Liver (tissue), 9 donors: Measurements from ENCODE around the gene ADORA2B. TPM values are rescaled to one million over a fixed set of nuclear protein-coding genes. Genes with fewer than 3 reads are reported as not detected.

ENCODE experiments used
- DNase-seq: peaks from one replicate; pipeline ENCODE4 v3.0.0-alpha.2; 2017; ENCODE audit warnings: low spot score
- H3K27ac ChIP-seq, 2 donors: one replicate each; pipeline ENCODE4 v1.7.0; 2013; ENCODE audit warnings: inconsistent platforms in 2 of 2, low read length in 2 of 2, control low read depth in 1 of 2, low read depth in 1 of 2, mild to moderate bottlenecking in 1 of 2
- H3K27me3 ChIP-seq, 4 donors: one replicate each; pipeline versions ENCODE4 v1.6.1 to v1.7.0; 2013; ENCODE audit warnings: low read length in 3 of 4, inconsistent platforms in 1 of 4, mild to moderate bottlenecking in 1 of 4, moderate library complexity in 1 of 4; ENCODE audit not compliant: control insufficient read depth in 4 of 4, insufficient read depth in 4 of 4
- H3K36me3 ChIP-seq, 4 donors: one replicate each; pipeline versions ENCODE4 v1.6.1 to v1.7.0; 2013; ENCODE audit warnings: low read length in 3 of 4, mild to moderate bottlenecking in 3 of 4, low read depth in 1 of 4, moderate library complexity in 1 of 4; ENCODE audit not compliant: control insufficient read depth in 4 of 4, insufficient read depth in 3 of 4
- H3K4me1 ChIP-seq, 4 donors: one replicate each; pipeline versions ENCODE4 v1.6.1 to v1.7.0; 2013; ENCODE audit warnings: low read length in 3 of 4, mild to moderate bottlenecking in 3 of 4, moderate library complexity in 1 of 4; ENCODE audit not compliant: control insufficient read depth in 4 of 4, insufficient read depth in 4 of 4
- H3K4me3 ChIP-seq, 3 donors: one replicate each; pipeline versions ENCODE4 v1.6.1 to v1.7.0; 2013; ENCODE audit warnings: low read length in 3 of 3, control low read depth in 1 of 3, low read depth in 1 of 3, mild to moderate bottlenecking in 1 of 3
- H3K9ac ChIP-seq, 2 donors: one replicate each; pipeline ENCODE4 v1.7.0; 2013; ENCODE audit warnings: low read length in 2 of 2, mild to moderate bottlenecking in 2 of 2, moderate library complexity in 2 of 2, control low read depth in 1 of 2, low read depth in 1 of 2
- H3K9me3 ChIP-seq, 4 donors: one replicate each; pipeline versions ENCODE4 v1.6.1 to v1.7.0; 2013; ENCODE audit warnings: low read length in 3 of 4; ENCODE audit not compliant: control insufficient read depth in 4 of 4
- ATF3 ChIP-seq: IDR thresholded peaks from 2 replicates; pipeline ENCODE4 v1.6.1; 2016; ENCODE audit warnings: antibody characterized with exemption
- EGR1 ChIP-seq, 2 donors: IDR thresholded peaks; 2 replicates each; pipeline ENCODE4 v1.6.1; 2016 to 2018; ENCODE audit warnings: antibody characterized with exemption in 2 of 2, low read depth in 2 of 2
- FOXA2 ChIP-seq: IDR thresholded peaks from 2 replicates; pipeline ENCODE4 v1.6.1; 2016; ENCODE audit warnings: antibody characterized with exemption
- HNF4A ChIP-seq, 2 donors: conservative IDR thresholded peaks; 2 replicates each; pipeline ENCODE4 v1.6.1; 2016; ENCODE audit warnings: antibody characterized with exemption in 2 of 2, mild to moderate bottlenecking in 2 of 2
- HNF4G ChIP-seq: IDR thresholded peaks from 2 replicates; pipeline ENCODE4 v1.6.1; 2016; ENCODE audit warnings: antibody characterized with exemption
- JUND ChIP-seq, 2 donors: IDR thresholded peaks; 2 replicates each; pipeline ENCODE4 v1.6.1; 2016; ENCODE audit warnings: antibody characterized with exemption in 2 of 2
- MAX ChIP-seq: IDR thresholded peaks from 2 replicates; pipeline ENCODE4 v1.6.1; 2016; ENCODE audit warnings: antibody characterized with exemption
- NR2F2 ChIP-seq: IDR thresholded peaks from 2 replicates; pipeline ENCODE4 v1.6.1; 2016; ENCODE audit warnings: antibody characterized with exemption
- RAD21 ChIP-seq, 2 donors: IDR thresholded peaks; 2 replicates each; pipeline ENCODE4 v1.6.1; 2016; ENCODE audit warnings: antibody characterized with exemption in 2 of 2, mild to moderate bottlenecking in 2 of 2
- RXRA ChIP-seq, 2 donors: IDR thresholded peaks; 2 replicates each; pipeline ENCODE4 v1.6.1; 2017 to 2018; ENCODE audit warnings: antibody characterized with exemption in 2 of 2, mild to moderate bottlenecking in 1 of 2
- SP1 ChIP-seq: IDR thresholded peaks from 2 replicates; pipeline ENCODE4 v1.6.1; 2018; ENCODE audit warnings: antibody characterized with exemption, mild to moderate bottlenecking
- TAF1 ChIP-seq: conservative IDR thresholded peaks from 2 replicates; pipeline ENCODE4 v1.6.1; 2016; ENCODE audit warnings: antibody characterized with exemption, mild to moderate bottlenecking
- YY1 ChIP-seq: IDR thresholded peaks from 2 replicates; pipeline ENCODE4 v1.6.1; 2016; ENCODE audit warnings: antibody characterized with exemption, mild to moderate bottlenecking
- ZBTB33 ChIP-seq: IDR thresholded peaks from 2 replicates; pipeline ENCODE4 v1.6.1; 2016; ENCODE audit warnings: antibody characterized with exemption
- WGBS: extraction: QIAGEN DNeasy Blood & Tissue Kit; methylation state at CpG from one replicate; pipeline ENCODE4 v1.1.7; 2013; 5-methylcytosine and 5-hydroxymethylcytosine counted together
- polyA plus RNA-seq, 2 donors: library from polyadenylated mRNA; stranded (reverse) in 1 of 2; unstranded in 1 of 2; fragments of 200-250 nt in 1 of 2; fragments of >200 nt in 1 of 2; fragmentation: Nextera tagmentation in 1 of 2; extraction: Ambion mirVana in 1 of 2; gene quantifications; one replicate each; pipeline versions ENCODE4 v1.2.1 to v1.2.3, GENCODE V29; 2013 to 2015
- total RNA-seq, 2 donors: library from RNA; depleted of rRNA; stranded (reverse); fragments of >200 nt; gene quantifications; one replicate each; pipeline ENCODE4 v1.2.3, GENCODE V29; 2014
- donor health status: healthy.
- donor health status: healthy.
- donor health status: healthy.
- donor health status: healthy.
- donor health status: healthy.

ADORA2B gene
- total and polyA plus RNA-seq, 4 donors: 0.24 to 3.3 (median 0.28) TPM

- no peaks in the 10 kb centered on the region for H3K27me3 ChIP-seq
- 76% methylated on average over 9 of the region's 9 CpGs for WGBS
- H3K9me3 ChIP-seq: no peaks in the 10 kb centered on the region
- no peak overlapping the region for H3K4me3 ChIP-seq
- TF ChIP-seq FOXA2 (no peak), SP1 (no peak)
- H3K36me3 ChIP-seq: no peaks in the 10 kb centered on the region
- H3K27ac ChIP-seq: no peak overlapping the region
- no peak for DNase-seq
- peaks cover 8 to 16% (median 14%) of the 10 kb centered on the region in 4 donors for H3K4me1 ChIP-seq
- H3K9ac ChIP-seq: no peak overlapping the region
Observed at GRCh38 chr17:15946611-15947120, 1.7 kb downstream of the ADORA2B start.

GRCh38 chr17:15947271-15947670, 2.3 kb downstream of the ADORA2B start:
- Histone ChIP-seq H3K4me3 (no peak overlapping the region), H3K9ac (no peak overlapping the region), H3K27ac (no peak overlapping the region), H3K36me3 (no peaks in the 10 kb centered on the region), H3K4me1 (peaks cover 8 to 16% (median 14%) of the 10 kb centered on the region in 4 donors), H3K9me3 (no peaks in the 10 kb centered on the region), H3K27me3 (no peaks in the 10 kb centered on the region)
- WGBS: 85% methylated on average over 3 of the region's 3 CpGs
- no peak for DNase-seq
- TF ChIP-seq HNF4G (no peak), FOXA2 (no peak), YY1 (no peak), ATF3 (no peak), EGR1 (IDR thresholded peaks at IDR 0.05; ENCODE audit: low read depth in 2 of 2) (no peak), MAX (no peak), HNF4A (conservative IDR thresholded peaks at IDR 0.05) (no peak), TAF1 (no peak), NR2F2 (no peak), ZBTB33 (no peak), RXRA (IDR thresholded peaks at IDR 0.05) (no peak), JUND (IDR thresholded peaks at IDR 0.05) (no peak), SP1 (no peak), RAD21 (IDR thresholded peaks at IDR 0.05) (no peak)

- WGBS: 73% methylated on average over 16 of the region's 16 CpGs
Observed at GRCh38 chr17:15947976-15948752, 3.2 kb downstream of the ADORA2B start.

More at GRCh38 chr17:15947976-15948752, 3.2 kb downstream of the ADORA2B start:
- Histone ChIP-seq H3K9me3 (no peaks in the 10 kb centered on the region), H3K27me3 (no peaks in the 10 kb centered on the region), H3K36me3 (no peaks in the 10 kb centered on the region), H3K27ac (no peak overlapping the region), H3K4me1 (peaks cover 8 to 16% (median 14%) of the 10 kb centered on the region in 4 donors), H3K4me3 (no peak overlapping the region), H3K9ac (no peak overlapping the region)
- TF ChIP-seq TAF1: no peak
- no peak for TF ChIP-seq JUND (IDR thresholded peaks at IDR 0.05)
- TF ChIP-seq YY1: no peak
- no peak for DNase-seq
